ENCODE data around the gene IGDCC3. TPM values are rescaled to one million over a fixed set of nuclear protein-coding genes. Genes with fewer than 3 reads are reported as not detected.

IGDCC3 gene
- total and polyA plus RNA-seq, 2 of the 8 experiments (the other 6 are each of a cell fraction or from before 2014, with no cell fraction given) = 26.8 to 45.7 TPM

DNA sequence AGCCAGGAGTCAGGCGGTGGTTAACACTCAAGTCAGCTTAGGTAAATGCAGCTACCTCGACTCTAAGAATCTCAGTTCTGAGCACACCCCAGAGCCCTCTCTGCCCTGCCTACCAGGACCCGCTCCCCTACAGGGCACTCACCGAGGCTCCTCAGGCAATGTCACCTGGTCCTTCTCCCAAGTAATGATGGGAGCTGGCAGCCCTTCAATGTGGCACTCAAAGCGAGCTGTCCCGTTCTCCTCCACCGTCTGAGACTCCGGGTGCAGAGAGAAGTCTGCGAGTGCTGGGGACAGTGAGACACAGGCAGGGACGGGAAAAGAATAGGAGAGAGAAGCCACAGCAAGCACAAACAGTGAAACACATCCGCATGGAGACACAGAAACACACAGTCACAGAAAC lies 32.2 kb upstream of the IGDCC3 start:
- peaks cover 3% of the 10 kb centered on the region; the same call in 1 of the 2 replicates for H3K79me1 ChIP-seq (ENCODE audit: low read depth, low read length)
- H3K18ac ChIP-seq (ENCODE audit: extremely low read depth, low read length) = no peak overlapping the region
- WGBS, 2 experiments (ENCODE audit: extremely low coverage in 1 of 2, insufficient coverage in 1 of 2, insufficient read length in 1 of 2, insufficient replicate concordance in 2 of 2, low coverage in 1 of 2, low lambda C conversion rate in 2 of 2, missing lambda C conversion rate in 1 of 2) = 94% methylated on average over 11 of the region's 11 CpGs; no CpG with 5 or more reads in 1 of the 2 experiments
- no peaks in the 10 kb centered on the region for H3K27me3 ChIP-seq (replicated peaks in 1 of 4; ENCODE audit: control insufficient read depth in 3 of 4, extremely low read depth in 1 of 4, insufficient read depth in 3 of 4, low read length in 3 of 4)
- no peak overlapping the region for H3K4me2 ChIP-seq (ENCODE audit: insufficient read depth in 1 of 2, low read depth in 2 of 2, low read length in 2 of 2)
- no peak overlapping the region for H3K23ac ChIP-seq (ENCODE audit: insufficient read length)
- FAIRE-seq (no peak), DNase-seq (ENCODE audit: low read depth in 1 of 2, low spot score in 2 of 2) (no peak)
- no peak overlapping the region for H3K56ac ChIP-seq (replicated peaks; ENCODE audit: insufficient read length, low read depth, low read length)
- H4K8ac ChIP-seq (ENCODE audit: extremely low read depth, insufficient read depth, low read length) = no peak overlapping the region
- no peak overlapping the region for H4K5ac ChIP-seq (ENCODE audit: insufficient read length, low read depth, low read length)
- H2AK5ac ChIP-seq (ENCODE audit: low read depth, low read length) = no peak overlapping the region; the same call in 1 of the 2 replicates
- no peaks in the 10 kb centered on the region; the same call in 1 of the 2 replicates for H3K23me2 ChIP-seq (ENCODE audit: low read depth, low read length)
- H2BK5ac ChIP-seq (ENCODE audit: low read depth, low read length) = 0 out of 2 replicates have a peak overlapping the region, but pooled peaks have one; percentile 58
- no peak overlapping the region for H3K27ac ChIP-seq (ENCODE audit: low read depth, low read length)
- peak overlapping the region; percentile 83; the same call in 1 of the 2 replicates for H2BK15ac ChIP-seq (ENCODE audit: low read length)
- ChIA-PET CTCF (ENCODE audit: partially characterized antibody) (interaction anchor here (0.6 to 14.6 kb wide), 7 partner anchors 10 to 219 kb away, joined by 3 to 180 read pairs (median 4); no protein-coding TSS in a partner anchor), POLR2A (ENCODE audit: partially characterized antibody) (interaction anchor here (0.9 to 15.2 kb wide), 4 partner anchors 7 to 119 kb away, joined by 3 to 229 read pairs (median 5); partner anchors contain the start of gene IGDCC4)
- peak overlapping the region; percentile 85; the same call in 1 of the 2 replicates for H2BK12ac ChIP-seq (ENCODE audit: low read depth, low read length)
- H2AFZ ChIP-seq (ENCODE audit: low read length) = no peak overlapping the region
- peak overlapping the region; percentile 87 for H2BK20ac ChIP-seq (ENCODE audit: low read length)
- no peak overlapping the region for H2BK120ac ChIP-seq (replicated peaks; ENCODE audit: low read depth, low read length)
- H3K4me3 ChIP-seq (ENCODE audit: extremely low read depth in 1 of 4, insufficient read depth in 2 of 4, low read depth in 3 of 4, low read length in 4 of 4) = no peak overlapping the region
- H3K9ac ChIP-seq (replicated peaks in 1 of 4; ENCODE audit: extremely low read depth in 1 of 4, low read depth in 3 of 4, low read length in 3 of 4) = no peak overlapping the region
- peaks cover 0 to 14% of the 10 kb centered on the region in 2 experiments; a peak in 2 of 4 replicates for H3K79me2 ChIP-seq (ENCODE audit: control insufficient read depth in 1 of 2, insufficient read depth in 2 of 2, low read length in 2 of 2)
- H3K4me1 ChIP-seq (replicated peaks in 1 of 4; ENCODE audit: control insufficient read depth in 3 of 4, insufficient read depth in 4 of 4, low read length in 3 of 4) = peaks cover 18 to 31% (median 25%) of the 10 kb centered on the region in 4 experiments
- H3K9me3 ChIP-seq (ENCODE audit: insufficient read depth in 2 of 2, low read depth in 1 of 2, low read length in 1 of 2) = no peaks in the 10 kb centered on the region
- H3K14ac ChIP-seq (ENCODE audit: insufficient read length) = no peak overlapping the region
- no peak overlapping the region for H4K91ac ChIP-seq (replicated peaks; ENCODE audit: insufficient read length, low read length)
- H3K4ac ChIP-seq (replicated peaks; ENCODE audit: insufficient read length, low read depth, low read length) = no peak overlapping the region
- no peaks in the 10 kb centered on the region for H4K20me1 ChIP-seq (replicated peaks in 1 of 2; ENCODE audit: control insufficient read depth in 1 of 2, insufficient read depth in 2 of 2, low read length in 2 of 2)
- no peaks in the 10 kb centered on the region for H3K36me3 ChIP-seq (ENCODE audit: control insufficient read depth in 2 of 4, insufficient read depth in 4 of 4, low read length in 3 of 4)
- TF ChIP-seq RAD21 (IDR thresholded peaks at IDR 0.05 in 1 of 2, conservative IDR thresholded peaks at IDR 0.05 in 1 of 2; ENCODE audit: low read depth in 2 of 2, low read length in 2 of 2) (no peak), ATF2 (IDR thresholded peaks at IDR 0.05; ENCODE audit: low read length) (no peak)

All from H1 (cell line).